PC-3 (cell line): ENCODE data around the gene TBCCD1.

Experiments
- CTCF ChIP-seq: fragments of 300-600 bp; sonication (generic); conservative IDR thresholded peaks from 2 replicates; pipeline ENCODE4 v1.5.1; 2017; ENCODE audit warnings: antibody characterized with exemption, low read depth, mild to moderate bottlenecking, low read length
- EZH2 ChIP-seq: fragments of 300-600 bp; sonication (generic); IDR thresholded peaks from one replicate; pipeline ENCODE4 v1.6.1; 2017; ENCODE audit warnings: antibody characterized with exemption, mild to moderate bottlenecking, low read length; ENCODE audit not compliant: unreplicated experiment
- EZH2phosphoT487 ChIP-seq: fragments of 300-600 bp; sonication (generic); IDR thresholded peaks from 2 replicates; pipeline ENCODE4 v1.6.1; 2018; ENCODE audit warnings: mild to moderate bottlenecking, antibody characterized with exemption, low read length, borderline replicate concordance

GRCh38 chr3:186588632-186589031 is 21.5 kb upstream of the TBCCD1 start:
- TF ChIP-seq CTCF (no peak), EZH2 (no peak), EZH2phosphoT487 (no peak)
